Measurements from ENCODE around the gene FGF12.

DNA sequence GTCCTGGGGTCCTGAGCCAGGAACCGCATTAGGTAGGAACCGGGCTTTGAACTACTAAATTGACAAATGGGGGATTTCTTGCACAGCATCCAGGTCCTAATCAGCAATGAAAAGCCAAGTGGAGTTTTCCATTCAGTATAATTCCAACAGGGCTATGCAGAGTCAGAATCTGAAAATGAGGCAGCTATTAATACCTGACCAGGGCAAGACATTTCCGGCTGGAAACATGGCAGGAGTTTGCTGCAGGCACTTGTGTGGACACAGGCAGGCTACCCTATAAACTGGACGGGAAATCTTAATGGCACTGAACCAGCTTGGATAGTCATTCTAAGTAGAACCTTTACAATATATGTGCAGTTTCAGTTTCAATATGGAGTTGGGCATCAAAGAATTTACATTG lies 553.1 kb downstream of the FGF12 start:
- TF ChIP-seq, protein P1, sequence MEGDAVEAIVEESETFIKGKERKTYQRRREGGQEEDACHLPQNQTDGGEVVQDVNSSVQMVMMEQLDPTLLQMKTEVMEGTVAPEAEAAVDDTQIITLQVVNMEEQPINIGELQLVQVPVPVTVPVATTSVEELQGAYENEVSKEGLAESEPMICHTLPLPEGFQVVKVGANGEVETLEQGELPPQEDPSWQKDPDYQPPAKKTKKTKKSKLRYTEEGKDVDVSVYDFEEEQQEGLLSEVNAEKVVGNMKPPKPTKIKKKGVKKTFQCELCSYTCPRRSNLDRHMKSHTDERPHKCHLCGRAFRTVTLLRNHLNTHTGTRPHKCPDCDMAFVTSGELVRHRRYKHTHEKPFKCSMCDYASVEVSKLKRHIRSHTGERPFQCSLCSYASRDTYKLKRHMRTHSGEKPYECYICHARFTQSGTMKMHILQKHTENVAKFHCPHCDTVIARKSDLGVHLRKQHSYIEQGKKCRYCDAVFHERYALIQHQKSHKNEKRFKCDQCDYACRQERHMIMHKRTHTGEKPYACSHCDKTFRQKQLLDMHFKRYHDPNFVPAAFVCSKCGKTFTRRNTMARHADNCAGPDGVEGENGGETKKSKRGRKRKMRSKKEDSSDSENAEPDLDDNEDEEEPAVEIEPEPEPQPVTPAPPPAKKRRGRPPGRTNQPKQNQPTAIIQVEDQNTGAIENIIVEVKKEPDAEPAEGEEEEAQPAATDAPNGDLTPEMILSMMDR (IDR thresholded peaks at IDR 0.05 in 2 of 3, conservative IDR thresholded peaks at IDR 0.05 in 1 of 3; ENCODE audit: borderline replicate concordance in 1 of 3, insufficient read depth in 1 of 3, low read depth in 2 of 3, low read length in 2 of 3) = no peak
- no peak for TF ChIP-seq RAD21 (IDR thresholded peaks at IDR 0.05; ENCODE audit: low read depth)
- TF ChIP-seq POLR2A (IDR thresholded peaks at IDR 0.05; ENCODE audit: borderline replicate concordance, extremely low read depth, insufficient read depth, insufficient read length) = no peak
